ENCODE data around the gene ZDHHC14.

GRCh38 chr6:157688275-157688959, 307.4 kb downstream of the ZDHHC14 start:
- no peak for TF ChIP-seq POLR2A (IDR thresholded peaks at IDR 0.05)
- TF ChIP-seq POLR2AphosphoS5 (IDR thresholded peaks at IDR 0.05), result no peak
- TF ChIP-seq CTCF (IDR thresholded peaks at IDR 0.05), result no peak

Data from prostate gland (tissue), 2 donors.